GM19372 (cell line): ENCODE results near the gene DKK3.
A peak's percentile ranks its signal among the peaks of the same experiment; 100 is the strongest.

Experiments used
- ATAC-seq: cut with Tn5 transposase; IDR thresholded peaks from one replicate; pipeline ENCODE4 v1.9.1; 2021; ENCODE audit warnings: mild to moderate bottlenecking, low read depth, moderate library complexity; ENCODE audit not compliant: unreplicated experiment

Gene DKK3

GRCh38 chr11:11971906-11972547 is 36.4 kb downstream of the DKK3 start:
- no peak for ATAC-seq

GRCh38 chr11:11970556-11970955 is 37.9 kb downstream of the DKK3 start:
- no peak for ATAC-seq

- ATAC-seq, result no peak
These were observed 38.8 kb downstream of the DKK3 start for GRCh38 chr11:11969380-11970215.

- ATAC-seq, result no peak
These were observed 39.7 kb downstream of the DKK3 start for GRCh38 chr11:11968511-11969280.

GRCh38 chr11:11967669-11968510 is 40.5 kb downstream of the DKK3 start:
- ATAC-seq, result no peak

GRCh38 chr11:11966826-11967668 is 41.4 kb downstream of the DKK3 start:
- peak; percentile 96 for ATAC-seq

- no peak for ATAC-seq
These were observed 42.1 kb downstream of the DKK3 start for GRCh38 chr11:11966354-11966741.

- no peak for ATAC-seq
These were observed 42.6 kb downstream of the DKK3 start for GRCh38 chr11:11965656-11966353.

GRCh38 chr11:11965192-11965591 is 43.2 kb downstream of the DKK3 start:
- no peak for ATAC-seq

GRCh38 chr11:11964774-11965150 is 43.7 kb downstream of the DKK3 start:
- no peak for ATAC-seq

GRCh38 chr11:11963842-11964773 is 44.3 kb downstream of the DKK3 start:
- no peak for ATAC-seq

- no peak for ATAC-seq
These were observed 45.4 kb downstream of the DKK3 start for GRCh38 chr11:11963067-11963466.

- ATAC-seq, result no peak
These were observed 46.9 kb downstream of the DKK3 start for GRCh38 chr11:11961399-11962028.

GRCh38 chr11:11960687-11961086 is 47.7 kb downstream of the DKK3 start:
- no peak for ATAC-seq

- no peak for ATAC-seq
These were observed 48.8 kb downstream of the DKK3 start for GRCh38 chr11:11959601-11960000.

- no peak for ATAC-seq
These were observed 49.8 kb downstream of the DKK3 start for GRCh38 chr11:11958403-11959231.

- no peak for ATAC-seq
These were observed 52.4 kb downstream of the DKK3 start for GRCh38 chr11:11956006-11956405.
